K562 (cell line): ENCODE measurements around the gene PRPSAP1. TPM values are rescaled to one million over a fixed set of nuclear protein-coding genes. Genes with fewer than 3 reads are reported as not detected.

Experiments used
- ATAC-seq: fragments of 200-7000 bp; cut with Tn5 transposase; 3 replicates; pipeline ENCODE4 v1.9.1; 2020; ENCODE audit warnings: moderate library complexity
- BruUV-seq: library from RNA; stranded (reverse); fragments of 400-500 nt; replicated peaks from 2 replicates; lab custom pipeline; 2021; lab: Mats Ljungman, UMichigan
- CTCF ChIA-PET: fragments of 300-600 bp; formaldehyde crosslinking; extraction: SDS; loops from one replicate; lab custom pipeline; 2021; ENCODE audit warnings: low intra/inter-chr PET ratio; lab: Yijun Ruan, JAX
- POLR2A ChIA-PET: fragments of 300-600, 350-650 bp; sonication (Branson Sonifier 250); formaldehyde crosslinking; extraction: SDS; loops from one replicate; lab custom pipeline; 2021; ENCODE audit warnings: antibody characterized with exemption, inconsistent platforms; lab: Yijun Ruan, JAX
- DNase-seq, 4 experiments: peaks; one replicate each; pipeline versions ENCODE4 v3.0.0 to v3.0.0-alpha.2; 2011 to 2018; ENCODE audit warnings: low spot score in 3 of 4, mixed read lengths in 3 of 4; ENCODE audit errors: extremely low read depth in 1 of 4
- FAIRE-seq: peaks from 2 replicates; lab custom pipeline; 2011; peaks lifted over from hg19 to GRCh38; lab: Jason Lieb, UNC
- H2AFZ ChIP-seq: 2 replicates; pipeline ENCODE4 v1.6.0; 2011; ENCODE audit warnings: low read depth, low read length, control low read depth, inconsistent platforms
- H3K27ac ChIP-seq: fragments of 200-600 bp; 3 replicates; pipeline ENCODE4 v1.8.0; 2011; ENCODE audit warnings: low read depth, mild to moderate bottlenecking, control low read depth, inconsistent platforms, low read length, moderate library complexity, mixed read lengths; ENCODE audit errors: extremely low read depth
- H3K27me3 ChIP-seq, 2 experiments: fragments of 300-600 bp in 1 of 2; 2 replicates in 1 of 2; 3 replicates in 1 of 2; pipeline versions ENCODE4 v1.6.0 to v1.8.0; 2011; ENCODE audit warnings: inconsistent platforms in 2 of 2, low read length in 2 of 2, mild to moderate bottlenecking in 1 of 2, mixed read lengths in 1 of 2, moderate library complexity in 1 of 2; ENCODE audit not compliant: control insufficient read depth in 2 of 2, insufficient read depth in 2 of 2
- H3K36me3 ChIP-seq: fragments of 300-600 bp; 3 replicates; pipeline ENCODE4 v1.8.0; 2011; ENCODE audit warnings: mild to moderate bottlenecking, low read length, inconsistent platforms; ENCODE audit not compliant: control insufficient read depth, insufficient read depth
- H3K4me1 ChIP-seq, 2 experiments: fragments of 200-600 bp in 1 of 2; replicated peaks in 1 of 2; 2 replicates in 1 of 2; 3 replicates in 1 of 2; pipeline versions ENCODE4 v1.5.1 to v1.8.0; 2011; ENCODE audit warnings: inconsistent platforms in 2 of 2, low read length in 2 of 2, mild to moderate bottlenecking in 1 of 2, mixed read lengths in 1 of 2, moderate library complexity in 1 of 2; ENCODE audit not compliant: control insufficient read depth in 2 of 2, insufficient read depth in 2 of 2
- H3K4me2 ChIP-seq: 2 replicates; pipeline ENCODE4 v1.6.1; 2011; ENCODE audit warnings: low read length, control low read depth, inconsistent platforms, mixed read lengths; ENCODE audit not compliant: insufficient read depth
- H3K4me3 ChIP-seq: fragments of 200-600 bp; sonication (generic), shearing (Covaris generic); 2 replicates; pipeline ENCODE4 v1.5.1; 2016; ENCODE audit warnings: control low read depth, inconsistent platforms
- H3K79me2 ChIP-seq: fragments of 200-600 bp; 3 replicates; pipeline ENCODE4 v1.8.0; 2011; ENCODE audit warnings: low read length, inconsistent platforms; ENCODE audit not compliant: control insufficient read depth, insufficient read depth
- H3K9ac ChIP-seq, 2 experiments: 2 replicates each; pipeline versions ENCODE4 v1.6.0 to v1.6.1; 2011; ENCODE audit warnings: low read depth in 2 of 2, low read length in 2 of 2, control low read depth in 1 of 2, inconsistent platforms in 1 of 2, mild to moderate bottlenecking in 1 of 2, mixed read lengths in 1 of 2; ENCODE audit not compliant: insufficient read depth in 1 of 2
- H3K9me1 ChIP-seq: one replicate; pipeline ENCODE4 v1.6.0; 2011; ENCODE audit warnings: inconsistent platforms, mild to moderate bottlenecking, low read length, moderate library complexity; ENCODE audit not compliant: control insufficient read depth, insufficient read depth
- H3K9me3 ChIP-seq: replicated peaks from 2 replicates; pipeline ENCODE4 v1.5.1; 2011; ENCODE audit warnings: low read depth, low read length, inconsistent platforms; ENCODE audit not compliant: control insufficient read depth, insufficient read depth
- H4K20me1 ChIP-seq: replicated peaks from 2 replicates; pipeline ENCODE4 v1.6.1; 2011; ENCODE audit warnings: low read length, inconsistent platforms, mixed read lengths; ENCODE audit not compliant: control insufficient read depth, insufficient read depth
- FUS ChIP-seq: fragments of 200-400 bp; formaldehyde crosslinking; optimal IDR thresholded peaks from 2 replicates; pipeline ENCODE3; 2017; ENCODE audit warnings: low read depth, low read length
- IFI16 ChIP-seq: fragments of 250-450 bp; sonication (Bioruptor Pico); IDR thresholded peaks from 2 replicates; pipeline ENCODE4 v2.1.2; 2022; ENCODE audit warnings: mild to moderate bottlenecking, inconsistent platforms
- MAFF ChIP-seq: IDR thresholded peaks from 2 replicates; pipeline ENCODE4 v1.6.1; 2012; ENCODE audit warnings: low read length, improper control_type of control experiment
- MAFG ChIP-seq: fragments of 450-650 bp; conservative IDR thresholded peaks from 2 replicates; pipeline ENCODE4 v1.6.1; 2016; ENCODE audit warnings: missing genetic modification characterization, missing compliant biosample characterization
- PATZ1 ChIP-seq: fragments of 250-450 bp; sonication (Bioruptor Pico); IDR thresholded peaks from 2 replicates; pipeline ENCODE4 v1.5.0; 2020; ENCODE audit warnings: mild to moderate bottlenecking, borderline replicate concordance
- PHB ChIP-seq: fragments of 250-450 bp; sonication (Bioruptor Pico); IDR thresholded peaks from 2 replicates; pipeline ENCODE4 v1.5.0; 2021
- PML ChIP-seq: IDR thresholded peaks from 2 replicates; pipeline ENCODE4 v1.6.1; 2012; ENCODE audit warnings: low read length, inconsistent platforms
- POLR2G ChIP-seq: fragments of 200-400 bp; formaldehyde crosslinking; IDR thresholded peaks from 2 replicates; pipeline ENCODE4 v1.6.1; 2017; ENCODE audit warnings: low read depth, mild to moderate bottlenecking, antibody characterized with exemption, low read length, moderate library complexity
- PYGO2 ChIP-seq: fragments of 450-650 bp; IDR thresholded peaks from 2 replicates; pipeline ENCODE4 v1.6.1; 2016; ENCODE audit warnings: mild to moderate bottlenecking, missing genetic modification characterization, moderate library complexity, missing compliant biosample characterization
- SIX5 ChIP-seq, 2 experiments: IDR thresholded peaks; 2 replicates each; pipeline ENCODE4 v1.6.1; 2011; ENCODE audit warnings: low read length in 2 of 2, borderline replicate concordance in 1 of 2, low read depth in 1 of 2, mild to moderate bottlenecking in 1 of 2, moderate library complexity in 1 of 2; ENCODE audit not compliant: insufficient read depth in 1 of 2
- YY1 ChIP-seq, 3 experiments: IDR thresholded peaks; 2 replicates each; pipeline ENCODE4 v1.6.1; 2011; ENCODE audit warnings: low read length in 2 of 3, mild to moderate bottlenecking in 2 of 3, moderate library complexity in 2 of 3, borderline replicate concordance in 1 of 3, control low read depth in 1 of 3, low read depth in 1 of 3; ENCODE audit not compliant: insufficient read depth in 3 of 3, insufficient replicate concordance in 2 of 3, control insufficient read depth in 1 of 3, insufficient read length in 1 of 3; ENCODE audit errors: extremely low read depth in 1 of 3
- WGBS: fragments of 100-300 bp; shearing (Covaris generic); methylation state at CpG from one replicate; pipeline ENCODE4 v1.1.6; 2016; ENCODE audit warnings: low coverage, mixed read lengths; ENCODE audit not compliant: insufficient coverage; ENCODE audit errors: missing lambda C conversion rate; 5-methylcytosine and 5-hydroxymethylcytosine counted together
- in situ Hi-C: fragments of 300-500 bp; cut with MboI; formaldehyde crosslinking; loops from 4 replicates; pipeline ENCODE4 v1.15.0; 2018; ENCODE audit warnings: inconsistent platforms, mixed read lengths
- intact Hi-C: fragments of 100-400 bp; cut with micrococcal nuclease; formaldehyde crosslinking; loops from 2 replicates; pipeline ENCODE4 v1.14.2; 2022
- polyA plus RNA-seq, 8 experiments: library from polyadenylated mRNA; depleted of rRNA in 4 of 8; stranded (reverse) in 5 of 8; unstranded in 3 of 8; fragments of >200 nt; fragmentation: Nextera tagmentation in 2 of 8; fragmentation: Illumina TruSeq in 1 of 8; extraction: Ambion mirVana in 2 of 8; extraction: Trizol in 1 of 8; gene quantifications; 2 replicates each; pipeline versions ENCODE4 v1.2.1 to v1.2.3, GENCODE V29; 2011 to 2014; ENCODE audit warnings: inconsistent platforms in 1 of 8, missing spikeins in 1 of 8
- total RNA-seq, 7 experiments: library from RNA; depleted of rRNA in 6 of 7; stranded (reverse); fragments of >200 nt in 6 of 7; fragmentation: Illumina TruSeq in 2 of 7; extraction: Trizol in 2 of 7; gene quantifications; 2 replicates each; pipeline versions ENCODE4 v1.2.1 to v1.2.3, GENCODE V29; 2011 to 2021; ENCODE audit warnings: low replicate concordance in 1 of 7
- TF ChIP-seq, protein P1 (sequence below), 2 experiments: fragments of 450-650 bp in 1 of 2; sonication (generic) in 1 of 2; formaldehyde crosslinking in 1 of 2; IDR thresholded peaks in 1 of 2; conservative IDR thresholded peaks in 1 of 2; 2 replicates each; pipeline versions ENCODE4 v1.6.1 to v1.8.1; 2016 to 2023; ENCODE audit warnings: mild to moderate bottlenecking in 2 of 2, moderate library complexity in 2 of 2, inconsistent platforms in 1 of 2, missing genetic modification reagents in 1 of 2

PRPSAP1 gene
- total and polyA plus RNA-seq, 9 of the 15 experiments (the other 6 are each of a cell fraction or from before 2014, with no cell fraction given), result 21.9 to 77.1 (median 40.8) TPM

- Histone ChIP-seq H3K4me3 (no peak overlapping the region), H4K20me1 (peaks cover 23% of the 10 kb centered on the region), H3K27me3 (no peaks in the 10 kb centered on the region), H3K9ac (no peak overlapping the region), H3K36me3 (peaks cover 79% of the 10 kb centered on the region), H3K9me1 (no peaks in the 10 kb centered on the region), H3K9me3 (no peaks in the 10 kb centered on the region), H3K27ac (no peak overlapping the region), H3K4me2 (no peak overlapping the region), H2AFZ (no peak overlapping the region), H3K79me2 (no peaks in the 10 kb centered on the region), H3K4me1 (peaks cover 0 to 9% of the 10 kb centered on the region in 2 experiments; a peak in 2 of 5 replicates)
- in situ Hi-C loops (no loop called here), intact Hi-C loops (no loop called here)
- FAIRE-seq (no peak), ATAC-seq (no peak), DNase-seq (no peak)
- CTCF ChIA-PET, result interaction anchor here (0.6 to 3.8 kb wide), 2 partner anchors 92 to 95 kb away, joined by 3 to 38 read pairs; no protein-coding TSS in a partner anchor
- POLR2A ChIA-PET, result interaction anchor here (1.6 to 2.9 kb wide), 2 partner anchors 10 to 11 kb away, joined by 4 to 12 read pairs; no protein-coding TSS in a partner anchor
- 97% methylated on average over 15 of the region's 15 CpGs for WGBS
- TF ChIP-seq PML (no peak), IFI16 (CRISPR knock-in tag) (no peak), MAFF (no peak), POLR2G (peak; percentile 36)
- no TSS peak for BruUV-seq
Measured at GRCh38 chr17:76395980-76396379, 42.3 kb upstream of the PRPSAP1 start.

DNA sequence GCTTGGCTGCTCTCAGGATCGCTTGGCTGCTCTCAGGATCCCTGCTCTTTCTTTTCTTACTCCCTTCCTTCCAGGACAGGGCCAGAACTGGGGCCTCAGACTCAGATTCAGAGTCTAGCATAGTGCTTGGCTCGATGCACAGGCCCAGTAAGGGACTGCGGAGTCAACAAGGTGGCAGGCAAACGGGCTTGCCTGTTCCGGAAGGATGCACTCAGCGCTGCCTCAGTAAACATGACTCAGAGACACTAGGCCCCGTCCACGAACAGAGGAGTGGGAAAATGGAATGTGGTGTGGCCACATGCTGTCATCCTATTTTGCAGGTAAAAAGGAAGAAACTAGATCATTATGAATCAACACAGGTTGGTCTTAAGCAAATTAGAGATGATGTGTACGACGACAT, 40.5 kb upstream of the PRPSAP1 start:
- H3K4me1 ChIP-seq, result peaks cover 0 to 16% of the 10 kb centered on the region in 2 experiments; a peak in 2 of 5 replicates
- POLR2A ChIA-PET, result interaction anchor here (0.7 to 2.2 kb wide), 3 partner anchors 12 to 576 kb away, joined by 3 to 7 read pairs (median 3); no protein-coding TSS in a partner anchor
- no peaks in the 10 kb centered on the region for H3K9me3 ChIP-seq
- in situ Hi-C loops, result no loop called here
- no peak overlapping the region for H2AFZ ChIP-seq
- H3K4me2 ChIP-seq, result no peak overlapping the region
- BruUV-seq, result no TSS peak
- H3K27me3 ChIP-seq, result no peaks in the 10 kb centered on the region
- no peak for ATAC-seq
- H3K4me3 ChIP-seq, result no peak overlapping the region
- no peaks in the 10 kb centered on the region for H3K79me2 ChIP-seq
- peaks cover 76% of the 10 kb centered on the region for H3K36me3 ChIP-seq
- H3K9me1 ChIP-seq, result no peaks in the 10 kb centered on the region
- CTCF ChIA-PET, result no interaction called here
- intact Hi-C loops, result no loop called here
- peaks cover 23% of the 10 kb centered on the region for H4K20me1 ChIP-seq
- no peak for DNase-seq
- FAIRE-seq, result no peak
- 92% methylated on average over 10 of the region's 10 CpGs for WGBS
- H3K9ac ChIP-seq, result no peak overlapping the region
- no peak overlapping the region for H3K27ac ChIP-seq
- TF ChIP-seq PATZ1 (CRISPR knock-in tag) (no peak), FUS (no peak), PYGO2 (no peak), PHB (CRISPR knock-in tag) (no peak), YY1 (IDR thresholded peaks at IDR 0.05; ENCODE audit: borderline replicate concordance in 1 of 3, control insufficient read depth in 1 of 3, extremely low read depth in 1 of 3, insufficient read depth in 3 of 3, insufficient read length in 1 of 3, insufficient replicate concordance in 2 of 3, low read depth in 1 of 3, low read length in 2 of 3) (no peak), MAFG (tag) (no peak), SIX5 (IDR thresholded peaks at IDR 0.05; ENCODE audit: borderline replicate concordance in 1 of 2, insufficient read depth in 1 of 2, low read depth in 1 of 2, low read length in 2 of 2) (no peak)
- TF ChIP-seq, protein P1, sequence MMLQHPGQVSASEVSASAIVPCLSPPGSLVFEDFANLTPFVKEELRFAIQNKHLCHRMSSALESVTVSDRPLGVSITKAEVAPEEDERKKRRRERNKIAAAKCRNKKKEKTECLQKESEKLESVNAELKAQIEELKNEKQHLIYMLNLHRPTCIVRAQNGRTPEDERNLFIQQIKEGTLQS (IDR thresholded peaks at IDR 0.05), result no peak
- TF ChIP-seq, protein P1 (CRISPR knock-in tag; conservative IDR thresholded peaks at IDR 0.05), result no peak
